ENCODE results near the gene DDR1. TPM values are rescaled to one million over a fixed set of nuclear protein-coding genes. Genes with fewer than 3 reads are reported as not detected.
A peak's percentile ranks its signal among the peaks of the same experiment; 100 is the strongest.

Gene DDR1
- total and polyA plus RNA-seq, 2 donors from 2014 or later, result 95.8 to 362 TPM

GRCh38 chr6:30837870-30838269 lies 46.4 kb upstream of the DDR1 start:
- Histone ChIP-seq H3K9ac (ENCODE audit: low read length in 3 of 3) (no peak overlapping the region), H3K4me1 (ENCODE audit: control insufficient read depth in 2 of 3, insufficient read depth in 2 of 3, low read depth in 1 of 3, low read length in 3 of 3) (peaks cover 0 to 12% (median 6%) of the 10 kb centered on the region in 3 donors), H3K27ac (ENCODE audit: low read depth in 2 of 2, low read length in 2 of 2) (no peak overlapping the region), H3K4me3 (ENCODE audit: low read length in 3 of 3) (no peak overlapping the region), H3K36me3 (ENCODE audit: control insufficient read depth in 2 of 3, insufficient read depth in 3 of 3, low read length in 3 of 3) (no peaks in the 10 kb centered on the region), H3K27me3 (ENCODE audit: control insufficient read depth, insufficient read depth, low read length) (no peaks in the 10 kb centered on the region), H3K9me3 (ENCODE audit: control insufficient read depth in 2 of 3, insufficient read depth in 1 of 3, low read length in 3 of 3) (no peaks in the 10 kb centered on the region)
- peak in 2 of 5 donors; percentile 82 to 83 for DNase-seq
- no peak for TF ChIP-seq CTCF (IDR thresholded peaks at IDR 0.05; ENCODE audit: borderline replicate concordance, extremely low read depth, insufficient read depth)
- FAIRE-seq, result no peak
- intact Hi-C loops (cut with DNase I), result no loop called here

- no peak for DNase-seq
- Histone ChIP-seq H3K27me3 (ENCODE audit: control insufficient read depth, insufficient read depth, low read length) (no peaks in the 10 kb centered on the region), H3K36me3 (ENCODE audit: control insufficient read depth in 2 of 3, insufficient read depth in 3 of 3, low read length in 3 of 3) (no peaks in the 10 kb centered on the region), H3K9ac (ENCODE audit: low read length in 3 of 3) (no peak overlapping the region), H3K9me3 (ENCODE audit: control insufficient read depth in 2 of 3, insufficient read depth in 1 of 3, low read length in 3 of 3) (no peaks in the 10 kb centered on the region), H3K27ac (ENCODE audit: low read depth in 2 of 2, low read length in 2 of 2) (no peak overlapping the region), H3K4me1 (ENCODE audit: control insufficient read depth in 2 of 3, insufficient read depth in 2 of 3, low read depth in 1 of 3, low read length in 3 of 3) (peaks cover 0 to 25% (median 21%) of the 10 kb centered on the region in 3 donors), H3K4me3 (ENCODE audit: low read length in 3 of 3) (no peak overlapping the region)
- intact Hi-C loops (cut with DNase I), result no loop called here
- TF ChIP-seq CTCF (IDR thresholded peaks at IDR 0.05; ENCODE audit: borderline replicate concordance, extremely low read depth, insufficient read depth), result no peak
- FAIRE-seq, result no peak
These were observed 44.6 kb upstream of the DDR1 start for GRCh38 chr6:30839671-30840070.

DNA sequence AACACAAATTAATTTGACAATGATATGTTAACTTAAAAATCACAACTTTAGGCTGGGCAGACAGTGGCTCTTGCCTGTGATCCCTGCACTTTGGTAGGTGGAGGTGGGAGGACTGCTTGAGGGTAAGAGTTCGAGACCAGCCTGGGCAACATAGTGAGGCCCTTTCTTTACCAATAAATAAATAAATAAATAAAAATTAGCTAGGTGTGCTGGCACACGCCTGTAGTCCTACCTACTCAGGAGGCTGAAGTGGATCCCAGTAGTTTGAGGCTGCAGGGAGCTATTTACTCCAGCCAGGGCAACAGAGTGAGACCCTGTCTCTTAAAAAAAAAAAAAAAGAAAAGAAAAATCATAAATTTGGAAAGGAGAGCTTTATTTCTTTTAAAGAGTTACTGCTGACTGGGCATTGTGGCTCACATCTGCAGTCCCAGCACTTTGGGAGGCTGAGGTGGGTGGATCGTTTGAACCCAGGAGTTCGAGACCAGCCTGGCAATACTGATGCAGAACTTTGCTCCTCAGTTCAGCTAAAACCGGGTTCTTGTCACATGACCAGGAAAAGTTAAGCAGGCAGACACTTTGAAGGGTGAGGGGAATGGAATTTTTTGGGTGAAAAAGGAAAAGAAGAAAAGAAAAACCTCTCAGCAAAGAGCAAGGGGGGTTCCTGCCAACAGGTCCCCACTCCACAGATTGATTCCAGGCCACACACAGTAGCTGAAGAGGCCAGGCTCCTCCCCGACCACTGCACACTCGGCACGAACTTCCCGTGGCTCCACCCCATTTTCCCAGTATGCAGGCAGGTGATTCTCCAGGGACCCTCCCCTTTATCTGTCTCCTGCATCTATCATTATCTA lies 44.0 kb upstream of the DDR1 start:
- Histone ChIP-seq H3K27me3 (ENCODE audit: control insufficient read depth, insufficient read depth, low read length) (no peaks in the 10 kb centered on the region), H3K4me1 (ENCODE audit: control insufficient read depth in 2 of 3, insufficient read depth in 2 of 3, low read depth in 1 of 3, low read length in 3 of 3) (peaks cover 0 to 28% (median 23%) of the 10 kb centered on the region in 3 donors), H3K9me3 (ENCODE audit: control insufficient read depth in 2 of 3, insufficient read depth in 1 of 3, low read length in 3 of 3) (no peaks in the 10 kb centered on the region), H3K27ac (ENCODE audit: low read depth in 2 of 2, low read length in 2 of 2) (no peak overlapping the region), H3K36me3 (ENCODE audit: control insufficient read depth in 2 of 3, insufficient read depth in 3 of 3, low read length in 3 of 3) (no peaks in the 10 kb centered on the region), H3K4me3 (ENCODE audit: low read length in 3 of 3) (no peak overlapping the region), H3K9ac (ENCODE audit: low read length in 3 of 3) (no peak overlapping the region)
- FAIRE-seq (no peak), DNase-seq (no peak)
- TF ChIP-seq CTCF (IDR thresholded peaks at IDR 0.05; ENCODE audit: borderline replicate concordance, extremely low read depth, insufficient read depth), result no peak
- intact Hi-C loops (cut with DNase I), result no loop called here
